COR-L47 (cell line): ENCODE measurements around the gene KCNC1.

ENCODE experiments used
- DNase-seq: peaks from one replicate; lab custom pipeline; 2025; lab: John Stamatoyannopoulos, UW

The KCNC1 gene

DNA sequence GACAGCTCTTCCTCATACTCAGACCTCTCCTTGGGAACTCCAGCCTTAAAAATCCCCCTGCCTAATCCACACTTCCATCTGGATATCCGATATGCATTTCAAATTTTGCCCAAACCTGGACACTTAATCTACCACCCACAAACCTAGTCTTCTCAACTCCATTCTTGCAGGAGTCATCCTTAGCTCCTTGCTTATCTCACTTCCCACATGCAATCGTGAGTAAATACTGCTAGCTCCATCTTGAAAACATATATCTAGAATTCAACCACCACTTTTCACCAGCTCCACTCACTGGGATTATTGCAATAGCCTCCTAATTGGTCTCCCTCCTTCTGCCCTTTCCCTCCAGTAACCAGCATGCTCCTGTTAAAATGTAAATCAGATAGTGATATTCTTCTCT, 17.8 kb upstream of the KCNC1 start:
- no peak for DNase-seq

- DNase-seq, result no peak
Observed at GRCh38 chr11:17718015-17718414, 16.6 kb upstream of the KCNC1 start.

GRCh38 chr11:17718510-17718962, 16.0 kb upstream of the KCNC1 start:
- no peak for DNase-seq

DNA sequence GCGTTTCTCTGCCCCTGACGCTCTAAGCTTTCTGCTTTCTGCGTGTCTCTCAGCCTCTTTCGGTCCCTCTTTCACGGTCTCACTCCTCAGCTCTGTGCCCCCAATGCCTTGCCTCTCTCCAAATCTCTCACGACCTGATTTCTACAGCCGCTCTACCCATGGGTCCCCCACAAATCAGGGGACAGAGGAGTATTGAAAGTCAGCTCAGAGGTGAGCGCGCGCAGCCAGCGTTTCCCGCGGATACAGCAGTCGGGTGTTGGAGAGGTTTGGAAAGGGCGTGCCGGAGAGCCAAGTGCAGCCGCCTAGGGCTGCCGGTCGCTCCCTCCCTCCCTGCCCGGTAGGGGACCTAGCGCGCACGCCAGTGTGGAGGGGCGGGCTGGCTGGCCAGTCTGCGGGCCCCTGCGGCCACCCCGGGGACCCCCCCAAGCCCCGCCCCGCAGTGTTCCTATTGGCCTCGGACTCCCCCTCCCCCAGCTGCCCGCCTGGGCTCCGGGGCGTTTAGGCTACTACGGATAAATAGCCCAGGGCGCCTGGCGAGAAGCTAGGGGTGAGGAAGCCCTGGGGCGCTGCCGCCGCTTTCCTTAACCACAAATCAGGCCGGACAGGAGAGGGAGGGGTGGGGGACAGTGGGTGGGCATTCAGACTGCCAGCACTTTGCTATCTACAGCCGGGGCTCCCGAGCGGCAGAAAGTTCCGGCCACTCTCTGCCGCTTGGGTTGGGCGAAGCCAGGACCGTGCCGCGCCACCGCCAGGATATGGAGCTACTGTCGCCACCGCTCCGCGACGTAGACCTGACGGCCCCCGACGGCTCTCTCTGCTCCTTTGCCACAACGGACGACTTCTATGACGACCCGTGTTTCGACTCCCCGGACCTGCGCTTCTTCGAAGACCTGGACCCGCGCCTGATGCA, 15.3 kb upstream of the KCNC1 start, which contains the start of gene MYOD1:
TSS of gene MYOD1 (plus strand) at position 544 of the 910 bp plus-strand sequence. CDS start at position 756, 212 bp downstream.
- peak; percentile 24 for DNase-seq

- DNase-seq, result no peak
Observed at GRCh38 chr11:17719938-17720795, 14.4 kb upstream of the KCNC1 start.

DNA sequence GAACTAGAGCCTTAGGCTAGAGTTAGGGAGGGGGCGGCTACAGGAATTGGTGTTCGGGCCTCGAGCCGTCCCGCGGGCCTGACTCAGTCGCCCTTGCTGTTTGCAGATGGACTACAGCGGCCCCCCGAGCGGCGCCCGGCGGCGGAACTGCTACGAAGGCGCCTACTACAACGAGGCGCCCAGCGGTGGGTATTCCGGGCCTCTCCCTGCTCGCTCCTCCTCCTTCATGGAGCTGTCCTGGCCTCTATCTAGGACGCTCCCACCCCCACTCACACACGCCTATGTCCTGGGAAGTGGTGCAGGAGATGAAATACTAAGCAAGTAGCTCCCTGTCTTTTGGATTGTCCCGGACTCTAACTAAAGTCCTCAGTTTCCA, 13.8 kb upstream of the KCNC1 start:
- DNase-seq, result no peak

DNA sequence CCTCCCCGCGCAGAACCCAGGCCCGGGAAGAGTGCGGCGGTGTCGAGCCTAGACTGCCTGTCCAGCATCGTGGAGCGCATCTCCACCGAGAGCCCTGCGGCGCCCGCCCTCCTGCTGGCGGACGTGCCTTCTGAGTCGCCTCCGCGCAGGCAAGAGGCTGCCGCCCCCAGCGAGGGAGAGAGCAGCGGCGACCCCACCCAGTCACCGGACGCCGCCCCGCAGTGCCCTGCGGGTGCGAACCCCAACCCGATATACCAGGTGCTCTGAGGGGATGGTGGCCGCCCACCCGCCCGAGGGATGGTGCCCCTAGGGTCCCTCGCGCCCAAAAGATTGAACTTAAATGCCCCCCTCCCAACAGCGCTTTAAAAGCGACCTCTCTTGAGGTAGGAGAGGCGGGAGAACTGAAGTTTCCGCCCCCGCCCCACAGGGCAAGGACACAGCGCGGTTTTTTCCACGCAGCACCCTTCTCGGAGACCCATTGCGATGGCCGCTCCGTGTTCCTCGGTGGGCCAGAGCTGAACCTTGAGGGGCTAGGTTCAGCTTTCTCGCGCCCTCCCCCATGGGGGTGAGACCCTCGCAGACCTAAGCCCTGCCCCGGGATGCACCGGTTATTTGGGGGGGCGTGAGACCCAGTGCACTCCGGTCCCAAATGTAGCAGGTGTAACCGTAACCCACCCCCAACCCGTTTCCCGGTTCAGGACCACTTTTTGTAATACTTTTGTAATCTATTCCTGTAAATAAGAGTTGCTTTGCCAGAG, 13.2 kb upstream of the KCNC1 start:
- DNase-seq, result no peak

DNA sequence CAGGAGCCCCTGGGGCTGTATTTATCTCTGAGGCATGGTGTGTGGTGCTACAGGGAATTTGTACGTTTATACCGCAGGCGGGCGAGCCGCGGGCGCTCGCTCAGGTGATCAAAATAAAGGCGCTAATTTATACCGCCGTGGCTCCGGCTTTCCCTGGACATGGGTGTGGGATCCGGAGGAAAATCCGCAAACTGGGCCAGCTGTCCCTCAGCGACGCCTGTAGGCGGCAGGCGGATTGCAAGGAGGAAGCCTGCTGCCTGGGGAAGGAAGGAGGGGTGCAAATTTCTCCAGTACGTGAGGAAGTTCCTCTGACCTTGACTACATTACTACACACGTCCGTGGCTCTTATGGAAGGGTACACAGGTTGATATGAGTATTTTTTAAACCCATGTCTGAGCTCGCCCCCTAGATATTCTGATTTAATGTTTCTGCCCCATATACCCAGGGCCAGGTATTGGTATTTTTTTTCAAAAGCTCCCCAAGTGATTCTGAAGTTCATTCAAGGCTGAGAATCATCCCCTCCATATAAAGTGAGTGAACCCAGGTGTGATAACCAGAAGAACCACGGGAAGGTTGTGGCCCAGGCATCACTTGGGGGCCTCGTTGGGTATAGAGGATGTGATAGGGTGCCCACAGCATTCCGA, 12.5 kb upstream of the KCNC1 start:
- DNase-seq, result no peak

DNA sequence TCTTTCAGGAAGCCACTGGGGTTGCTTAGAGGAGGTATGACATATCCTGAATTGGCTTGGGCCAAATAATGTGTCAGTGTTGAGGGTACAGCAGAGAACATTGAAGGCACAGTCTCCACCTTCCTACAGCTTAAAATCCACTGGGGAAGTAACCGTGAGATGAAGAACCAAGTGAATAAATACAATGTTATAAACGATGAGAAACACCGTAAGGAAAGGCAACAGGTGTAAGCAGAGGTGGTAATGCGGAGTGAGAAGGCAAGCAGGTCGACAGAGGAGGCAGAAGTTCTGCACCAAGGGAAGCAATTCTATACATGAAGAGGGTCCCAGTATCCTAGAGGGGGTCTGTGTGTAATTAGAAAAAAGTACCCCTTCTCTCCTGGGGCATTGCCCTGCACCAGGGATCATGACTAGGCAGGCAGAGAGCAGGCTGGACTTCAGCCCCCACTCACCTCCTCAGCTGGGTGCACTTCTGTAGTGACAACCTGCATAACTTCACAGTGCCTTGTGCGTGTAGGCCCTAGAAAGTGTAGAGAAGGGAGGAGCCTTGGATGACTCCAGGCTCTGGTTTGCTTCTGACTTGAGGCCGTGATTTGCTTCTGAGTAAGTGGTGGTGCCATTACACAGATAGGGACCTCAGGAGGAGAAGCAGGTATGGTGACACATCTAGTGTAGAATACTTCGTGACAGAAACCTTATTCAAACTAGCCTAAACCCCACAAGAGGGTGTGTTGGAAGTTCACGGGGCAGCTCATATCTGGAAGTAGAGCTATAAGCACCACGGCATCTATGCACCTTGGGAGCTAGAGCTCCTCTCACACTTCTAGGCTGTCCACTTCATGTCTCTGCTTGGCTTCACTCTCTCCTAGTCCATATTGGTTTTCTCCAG, 10.3 kb upstream of the KCNC1 start:
- DNase-seq, result no peak

DNA sequence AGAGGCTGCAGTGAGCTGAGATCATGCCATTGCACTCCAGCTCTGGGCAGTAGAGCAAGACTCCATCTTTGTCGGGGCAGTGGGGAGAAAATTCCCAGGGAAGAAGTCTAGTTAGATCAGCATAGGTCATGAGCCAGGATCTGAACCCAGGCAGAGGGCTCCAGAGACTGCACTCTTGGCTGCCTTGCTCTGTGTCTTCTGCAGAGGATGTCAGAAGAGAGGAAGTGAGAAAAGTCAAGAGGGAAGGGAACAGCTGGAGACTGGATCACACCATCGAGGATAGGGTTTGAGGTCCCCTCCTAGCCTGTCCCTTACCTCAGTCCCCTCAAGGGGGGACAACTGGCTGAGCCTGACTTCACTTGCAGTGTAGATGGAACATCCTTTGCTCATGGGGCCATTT, 9.4 kb upstream of the KCNC1 start:
- no peak for DNase-seq

DNA sequence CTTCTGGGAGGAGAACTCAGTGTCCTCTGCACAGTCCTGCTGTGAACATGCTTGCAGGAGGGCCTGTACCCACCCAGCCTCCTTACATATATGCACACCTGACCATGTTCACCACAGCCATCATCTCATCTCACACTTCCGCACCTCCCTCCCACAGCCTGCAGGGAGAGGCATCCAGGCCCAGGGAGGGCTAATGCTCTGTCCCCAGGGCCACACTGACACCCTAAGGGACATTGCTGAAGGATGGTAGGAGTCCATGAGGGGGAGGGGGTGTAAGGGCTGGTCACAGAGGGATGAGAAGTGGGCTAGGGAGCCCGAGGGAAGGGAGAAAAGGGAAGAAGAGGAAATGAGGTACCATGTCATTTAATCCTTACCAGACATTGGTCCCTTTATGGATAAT, 4.4 kb upstream of the KCNC1 start:
- no peak for DNase-seq

GRCh38 chr11:17730608-17731462, 3.7 kb upstream of the KCNC1 start:
- peak; percentile 95 for DNase-seq

- DNase-seq, result no peak
Observed at GRCh38 chr11:17733261-17733660, 1.3 kb upstream of the KCNC1 start.

DNA sequence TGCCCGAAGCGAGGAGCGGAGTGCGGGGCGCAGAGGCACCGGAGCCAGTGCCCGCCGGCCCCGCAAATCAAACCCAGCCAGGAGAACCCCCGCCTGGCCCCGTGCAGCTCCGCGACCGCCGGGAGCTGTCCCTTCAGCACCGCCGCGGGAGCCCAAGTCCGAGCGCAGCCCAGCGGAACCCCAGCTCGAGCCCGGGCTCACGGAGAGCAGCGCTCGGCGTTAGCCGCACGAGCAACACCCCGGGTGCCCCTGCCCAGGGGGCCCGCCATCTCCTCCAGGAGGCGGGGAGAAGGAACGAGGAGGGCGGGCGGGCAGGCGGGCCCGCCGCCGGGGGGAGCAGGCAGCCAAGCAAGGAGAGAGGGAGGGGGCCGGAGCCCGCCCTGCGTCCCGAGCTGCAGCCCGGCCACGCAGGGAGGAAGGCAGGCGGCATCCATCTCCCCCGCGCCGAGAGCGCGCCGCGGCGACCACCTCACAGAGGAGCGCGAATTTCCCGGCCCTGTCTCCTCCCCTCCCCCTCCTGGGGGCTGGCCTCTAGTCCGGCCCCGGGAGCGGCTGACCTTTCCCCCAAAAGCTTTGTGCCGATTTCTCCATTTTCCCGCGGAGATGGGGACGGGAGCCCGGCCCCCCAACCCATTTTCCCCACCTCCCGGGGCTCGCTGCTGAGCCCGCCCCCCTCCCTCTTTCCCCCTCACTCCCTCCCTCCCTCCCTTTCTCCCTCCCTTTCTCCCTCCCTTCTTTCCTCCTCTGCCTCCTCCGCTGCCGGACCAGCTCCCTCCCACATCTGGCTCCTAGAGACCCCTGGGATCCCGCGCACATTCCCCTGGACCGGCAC, 621 bp downstream of the KCNC1 start:
- DNase-seq, result peak; percentile 47

DNA sequence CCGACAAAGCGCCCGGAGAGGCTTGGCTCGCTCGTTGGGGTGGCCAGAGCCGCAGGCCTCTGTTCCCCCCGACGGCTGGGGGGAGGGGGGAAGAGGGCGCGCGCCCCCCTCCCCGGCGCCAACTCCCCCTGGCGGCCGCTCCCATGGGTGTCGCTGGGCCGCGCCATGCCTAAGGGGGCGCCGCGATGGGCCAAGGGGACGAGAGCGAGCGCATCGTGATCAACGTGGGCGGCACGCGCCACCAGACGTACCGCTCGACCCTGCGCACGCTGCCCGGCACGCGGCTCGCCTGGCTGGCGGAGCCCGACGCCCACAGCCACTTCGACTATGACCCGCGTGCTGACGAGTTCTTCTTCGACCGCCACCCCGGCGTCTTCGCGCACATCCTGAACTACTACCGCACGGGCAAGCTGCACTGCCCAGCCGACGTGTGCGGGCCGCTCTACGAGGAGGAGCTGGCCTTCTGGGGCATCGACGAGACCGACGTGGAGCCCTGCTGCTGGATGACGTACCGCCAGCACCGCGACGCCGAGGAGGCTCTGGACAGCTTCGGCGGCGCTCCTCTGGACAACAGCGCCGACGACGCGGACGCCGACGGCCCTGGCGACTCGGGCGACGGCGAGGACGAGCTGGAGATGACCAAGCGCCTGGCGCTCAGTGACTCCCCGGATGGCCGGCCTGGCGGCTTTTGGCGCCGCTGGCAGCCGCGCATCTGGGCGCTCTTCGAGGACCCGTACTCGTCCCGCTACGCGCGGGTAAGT, 1.4 kb downstream of the KCNC1 start:
- DNase-seq, result peak; percentile 16

DNA sequence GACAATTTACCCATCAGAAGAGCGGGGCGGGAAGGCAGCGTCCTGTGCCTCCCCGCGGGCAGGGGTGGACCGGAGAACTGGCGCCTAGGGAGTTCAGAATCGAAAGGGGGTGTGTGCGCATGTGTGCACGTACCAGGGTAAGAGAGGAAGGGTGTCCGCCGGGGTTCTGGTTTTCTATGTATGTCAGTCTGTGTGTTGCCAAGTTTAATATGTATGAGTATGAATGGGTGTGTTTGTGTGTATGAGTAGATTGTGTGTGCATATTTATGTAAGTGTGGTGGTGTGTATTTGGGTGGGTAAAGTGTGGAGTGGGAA, 2.0 kb downstream of the KCNC1 start:
- no peak for DNase-seq

DNA sequence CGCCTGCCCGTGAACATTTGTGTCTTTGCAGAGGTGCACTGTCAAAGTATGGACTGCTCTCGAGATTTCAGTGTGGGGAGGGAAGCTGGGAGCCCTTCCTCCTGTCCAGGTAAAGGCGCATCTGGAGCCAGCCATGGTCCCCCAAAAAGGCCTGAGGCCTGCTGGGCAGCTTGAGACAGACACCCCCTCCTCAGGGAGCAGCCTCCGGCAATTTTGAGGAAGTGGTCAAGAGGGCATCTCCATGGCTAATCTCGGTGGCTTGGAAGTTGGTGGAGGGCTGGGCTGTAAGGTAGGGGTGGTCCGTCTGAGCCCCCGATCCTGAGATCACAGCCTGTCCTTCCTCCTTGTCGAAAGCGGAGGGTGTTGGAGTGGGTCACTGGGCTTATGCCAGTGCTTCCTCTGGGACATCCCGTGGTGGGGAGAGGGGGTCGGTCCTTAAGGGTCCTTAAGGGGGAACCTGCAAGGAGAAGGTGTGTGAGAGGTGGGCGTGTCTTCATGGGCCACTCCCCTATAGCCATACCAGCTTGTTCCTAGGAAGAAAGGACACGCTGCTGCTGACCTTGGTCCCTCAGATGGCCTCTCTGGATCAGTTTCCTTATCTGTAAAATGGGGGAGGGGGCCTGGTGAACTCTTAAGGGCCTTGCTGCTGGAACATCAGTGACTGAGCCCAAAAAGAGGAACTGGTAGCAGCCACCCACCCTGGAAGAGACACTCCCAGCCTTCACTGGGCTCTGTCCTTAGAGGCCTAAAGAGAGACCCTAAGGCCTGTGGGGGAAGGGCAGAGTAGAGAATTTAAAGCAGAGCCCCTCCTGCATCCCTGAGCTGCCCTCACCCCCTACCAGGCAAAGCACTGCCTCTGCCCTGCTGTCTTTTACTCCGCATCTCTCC, 2.6 kb downstream of the KCNC1 start:
- no peak for DNase-seq
